GM23338 (cell line): ENCODE data around the gene KCTD21.

Experiments used
- CREB1 ChIP-seq: fragments of 250-450 bp; sonication (Bioruptor Pico); IDR thresholded peaks from 2 replicates; pipeline ENCODE4 v1.5.0; 2020; ENCODE audit warnings: low read depth, mild to moderate bottlenecking, moderate library complexity
- EZH2 ChIP-seq: fragments of 200-600 bp; sonication (generic); IDR thresholded peaks from one replicate; pipeline ENCODE4 v1.8.0; 2017; ENCODE audit warnings: antibody characterized with exemption, mild to moderate bottlenecking, low read depth; ENCODE audit not compliant: unreplicated experiment
- EZH2phosphoT487 ChIP-seq: fragments of 200-600 bp; sonication (generic); IDR thresholded peaks from one replicate; pipeline ENCODE4 v1.8.1; 2018; ENCODE audit warnings: antibody characterized with exemption; ENCODE audit not compliant: unreplicated experiment
- JUNB ChIP-seq: IDR thresholded peaks from one replicate; pipeline ENCODE4 v1.6.1; 2016; ENCODE audit warnings: antibody characterized with exemption; ENCODE audit not compliant: unreplicated experiment
- POLR2AphosphoS5 ChIP-seq: IDR thresholded peaks from 2 replicates; pipeline ENCODE4 v1.6.1; 2016; ENCODE audit warnings: antibody characterized with exemption, low read depth
- STAT1 ChIP-seq: IDR thresholded peaks from one replicate; pipeline ENCODE4 v1.6.1; 2016; ENCODE audit warnings: antibody characterized with exemption; ENCODE audit not compliant: unreplicated experiment
- ZNF114 ChIP-seq: fragments of 250-450 bp; sonication (Bioruptor Pico); IDR thresholded peaks from 2 replicates; pipeline ENCODE4 v1.5.0; 2020; ENCODE audit warnings: mild to moderate bottlenecking, moderate library complexity
- TF ChIP-seq, protein P1 (sequence below), 2 experiments: fragments of 200-600 bp in 1 of 2; sonication (generic) in 1 of 2; conservative IDR thresholded peaks; 2 replicates each; pipeline versions ENCODE4 v1.5.1 to v1.6.1; 2016 to 2017; ENCODE audit warnings: antibody characterized with exemption in 2 of 2, low read depth in 2 of 2, mild to moderate bottlenecking in 2 of 2, moderate library complexity in 1 of 2
- TF ChIP-seq, protein P2 (sequence below): IDR thresholded peaks from one replicate; pipeline ENCODE4 v1.6.1; 2018; ENCODE audit warnings: antibody characterized with exemption; ENCODE audit not compliant: unreplicated experiment
- TF ChIP-seq, protein P3 (sequence below): IDR thresholded peaks from 2 replicates; pipeline ENCODE4 v1.6.1; 2016; ENCODE audit warnings: antibody characterized with exemption

DNA sequence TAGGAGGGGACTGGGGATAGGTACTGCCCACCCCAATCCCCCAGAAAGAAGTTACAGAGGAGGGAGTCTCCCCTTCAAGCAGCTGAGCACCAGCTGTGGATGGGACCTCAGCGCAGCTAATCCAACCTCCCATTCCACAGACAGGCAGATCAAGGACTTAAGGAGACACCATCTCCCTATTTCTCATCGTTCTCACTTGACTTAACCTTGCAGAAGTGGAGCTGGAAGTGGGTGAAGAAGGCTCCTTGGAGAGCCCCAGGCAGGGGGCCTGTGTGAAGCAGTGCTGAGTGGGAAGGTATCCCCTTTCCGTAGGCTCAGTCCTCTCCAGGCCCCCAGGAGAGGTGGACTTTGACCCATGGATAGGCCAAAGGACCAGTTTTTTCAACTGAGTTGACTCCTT, 27.6 kb upstream of the KCTD21 start:
- TF ChIP-seq, protein P1, sequence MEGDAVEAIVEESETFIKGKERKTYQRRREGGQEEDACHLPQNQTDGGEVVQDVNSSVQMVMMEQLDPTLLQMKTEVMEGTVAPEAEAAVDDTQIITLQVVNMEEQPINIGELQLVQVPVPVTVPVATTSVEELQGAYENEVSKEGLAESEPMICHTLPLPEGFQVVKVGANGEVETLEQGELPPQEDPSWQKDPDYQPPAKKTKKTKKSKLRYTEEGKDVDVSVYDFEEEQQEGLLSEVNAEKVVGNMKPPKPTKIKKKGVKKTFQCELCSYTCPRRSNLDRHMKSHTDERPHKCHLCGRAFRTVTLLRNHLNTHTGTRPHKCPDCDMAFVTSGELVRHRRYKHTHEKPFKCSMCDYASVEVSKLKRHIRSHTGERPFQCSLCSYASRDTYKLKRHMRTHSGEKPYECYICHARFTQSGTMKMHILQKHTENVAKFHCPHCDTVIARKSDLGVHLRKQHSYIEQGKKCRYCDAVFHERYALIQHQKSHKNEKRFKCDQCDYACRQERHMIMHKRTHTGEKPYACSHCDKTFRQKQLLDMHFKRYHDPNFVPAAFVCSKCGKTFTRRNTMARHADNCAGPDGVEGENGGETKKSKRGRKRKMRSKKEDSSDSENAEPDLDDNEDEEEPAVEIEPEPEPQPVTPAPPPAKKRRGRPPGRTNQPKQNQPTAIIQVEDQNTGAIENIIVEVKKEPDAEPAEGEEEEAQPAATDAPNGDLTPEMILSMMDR (conservative IDR thresholded peaks at IDR 0.05; ENCODE audit: low read depth in 2 of 2): no peak
- TF ChIP-seq EZH2 (no peak), POLR2AphosphoS5 (no peak), STAT1 (no peak), CREB1 (CRISPR knock-in tag) (no peak), JUNB (no peak), EZH2phosphoT487 (no peak), ZNF114 (CRISPR knock-in tag) (no peak)
- TF ChIP-seq, protein P2, sequence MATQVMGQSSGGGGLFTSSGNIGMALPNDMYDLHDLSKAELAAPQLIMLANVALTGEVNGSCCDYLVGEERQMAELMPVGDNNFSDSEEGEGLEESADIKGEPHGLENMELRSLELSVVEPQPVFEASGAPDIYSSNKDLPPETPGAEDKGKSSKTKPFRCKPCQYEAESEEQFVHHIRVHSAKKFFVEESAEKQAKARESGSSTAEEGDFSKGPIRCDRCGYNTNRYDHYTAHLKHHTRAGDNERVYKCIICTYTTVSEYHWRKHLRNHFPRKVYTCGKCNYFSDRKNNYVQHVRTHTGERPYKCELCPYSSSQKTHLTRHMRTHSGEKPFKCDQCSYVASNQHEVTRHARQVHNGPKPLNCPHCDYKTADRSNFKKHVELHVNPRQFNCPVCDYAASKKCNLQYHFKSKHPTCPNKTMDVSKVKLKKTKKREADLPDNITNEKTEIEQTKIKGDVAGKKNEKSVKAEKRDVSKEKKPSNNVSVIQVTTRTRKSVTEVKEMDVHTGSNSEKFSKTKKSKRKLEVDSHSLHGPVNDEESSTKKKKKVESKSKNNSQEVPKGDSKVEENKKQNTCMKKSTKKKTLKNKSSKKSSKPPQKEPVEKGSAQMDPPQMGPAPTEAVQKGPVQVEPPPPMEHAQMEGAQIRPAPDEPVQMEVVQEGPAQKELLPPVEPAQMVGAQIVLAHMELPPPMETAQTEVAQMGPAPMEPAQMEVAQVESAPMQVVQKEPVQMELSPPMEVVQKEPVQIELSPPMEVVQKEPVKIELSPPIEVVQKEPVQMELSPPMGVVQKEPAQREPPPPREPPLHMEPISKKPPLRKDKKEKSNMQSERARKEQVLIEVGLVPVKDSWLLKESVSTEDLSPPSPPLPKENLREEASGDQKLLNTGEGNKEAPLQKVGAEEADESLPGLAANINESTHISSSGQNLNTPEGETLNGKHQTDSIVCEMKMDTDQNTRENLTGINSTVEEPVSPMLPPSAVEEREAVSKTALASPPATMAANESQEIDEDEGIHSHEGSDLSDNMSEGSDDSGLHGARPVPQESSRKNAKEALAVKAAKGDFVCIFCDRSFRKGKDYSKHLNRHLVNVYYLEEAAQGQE: no peak
- TF ChIP-seq, protein P3, sequence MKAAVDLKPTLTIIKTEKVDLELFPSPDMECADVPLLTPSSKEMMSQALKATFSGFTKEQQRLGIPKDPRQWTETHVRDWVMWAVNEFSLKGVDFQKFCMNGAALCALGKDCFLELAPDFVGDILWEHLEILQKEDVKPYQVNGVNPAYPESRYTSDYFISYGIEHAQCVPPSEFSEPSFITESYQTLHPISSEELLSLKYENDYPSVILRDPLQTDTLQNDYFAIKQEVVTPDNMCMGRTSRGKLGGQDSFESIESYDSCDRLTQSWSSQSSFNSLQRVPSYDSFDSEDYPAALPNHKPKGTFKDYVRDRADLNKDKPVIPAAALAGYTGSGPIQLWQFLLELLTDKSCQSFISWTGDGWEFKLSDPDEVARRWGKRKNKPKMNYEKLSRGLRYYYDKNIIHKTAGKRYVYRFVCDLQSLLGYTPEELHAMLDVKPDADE: no peak
